ENCODE measurements around the gene MYL9.
"Not testable (repeated sequence)": the region's sequence is repeated elsewhere in the genome, so short reads cannot be mapped to it uniquely, and the experiment has no call there.

Gene MYL9

GRCh38 chr20:36541227-36541767, at the start of gene MYL9:
TSS of gene MYL9 (plus strand) at chr20:36541519. CDS start at chr20:36544885, 3,366 bp downstream.
- DNase-seq = no peak

GRCh38 chr20:36491901-36492617, 49.3 kb upstream of the MYL9 start:
- DNase-seq = no peak

- no peak for DNase-seq
Observed at GRCh38 chr20:36493051-36493800, 48.1 kb upstream of the MYL9 start.

GRCh38 chr20:36493801-36494114, 47.6 kb upstream of the MYL9 start:
- DNase-seq = no peak

- no peak for DNase-seq
Observed at GRCh38 chr20:36496707-36497669, 44.3 kb upstream of the MYL9 start.

GRCh38 chr20:36497856-36498255, 43.5 kb upstream of the MYL9 start:
- DNase-seq = no peak

GRCh38 chr20:36498386-36499179, 42.7 kb upstream of the MYL9 start:
- DNase-seq = no peak

- DNase-seq = no peak
Observed at GRCh38 chr20:36499211-36499610, 42.1 kb upstream of the MYL9 start.

- DNase-seq = no peak
Observed at GRCh38 chr20:36499723-36500501, 41.4 kb upstream of the MYL9 start.

- DNase-seq = no peak
Observed at GRCh38 chr20:36501367-36502006, 39.8 kb upstream of the MYL9 start.

- no peak for DNase-seq
Observed at GRCh38 chr20:36504295-36504694, 37.0 kb upstream of the MYL9 start.

- peak in 1 of 2 experiments; percentile 77 for DNase-seq
Observed at GRCh38 chr20:36506253-36506652, 35.1 kb upstream of the MYL9 start.

- no peak for DNase-seq
Observed at GRCh38 chr20:36507746-36508145, 33.6 kb upstream of the MYL9 start.

- no peak for DNase-seq
Observed at GRCh38 chr20:36519012-36519719, 22.2 kb upstream of the MYL9 start.

GRCh38 chr20:36519944-36520343, 21.4 kb upstream of the MYL9 start:
- DNase-seq = no peak

- DNase-seq = no peak
Observed at GRCh38 chr20:36521526-36521925, 19.8 kb upstream of the MYL9 start.

- DNase-seq = not testable (repeated sequence)
Observed at GRCh38 chr20:36522412-36522811, 18.9 kb upstream of the MYL9 start.

GRCh38 chr20:36523341-36523740, 18.0 kb upstream of the MYL9 start:
- no peak for DNase-seq

- no peak for DNase-seq
Observed at GRCh38 chr20:36525620-36526365, 15.5 kb upstream of the MYL9 start.

Measured in NCI-H524 (cell line).